Upper lobe of right lung (tissue), 1 donor: Measurements from ENCODE around the gene CERK. TPM values are rescaled to one million over a fixed set of nuclear protein-coding genes. Genes with fewer than 3 reads are reported as not detected.

ENCODE experiments used
- ATAC-seq: fragments of 200-7000 bp; cut with Tn5 transposase; one replicate; pipeline ENCODE4 v1.9.1; 2020; ENCODE audit warnings: mild to moderate bottlenecking, moderate library complexity
- DNase-seq: peaks from one replicate; pipeline ENCODE4 v3.0.0-alpha.2; 2020
- H3K27ac ChIP-seq: fragments of 200-600 bp; one replicate; pipeline ENCODE4 v1.8.0; 2022
- H3K27me3 ChIP-seq: fragments of 200-600 bp; one replicate; pipeline ENCODE4 v1.8.0; 2022; ENCODE audit warnings: mild to moderate bottlenecking
- H3K36me3 ChIP-seq: fragments of 200-600 bp; one replicate; pipeline ENCODE4 v1.8.0; 2022
- H3K4me1 ChIP-seq: fragments of 200-600 bp; one replicate; pipeline ENCODE4 v1.8.0; 2022
- H3K4me3 ChIP-seq: fragments of 200-600 bp; one replicate; pipeline ENCODE4 v1.8.0; 2022; ENCODE audit warnings: mild to moderate bottlenecking
- H3K9me3 ChIP-seq: fragments of 200-600 bp; one replicate; pipeline ENCODE4 v1.8.0; 2022
- CTCF ChIP-seq: fragments of 200-600 bp; IDR thresholded peaks from one replicate; pipeline ENCODE4 v1.8.0; 2022; ENCODE audit warnings: antibody characterized with exemption
- intact Hi-C: fragments of 100-400 bp; cut with DNase I; formaldehyde crosslinking; loops from one replicate; pipeline ENCODE4 v1.11.0; 2022
- total RNA-seq: library from RNA; stranded (reverse); fragmentation: NEBNext Ultra II Directional; extraction: Animal tissue kit (Norgen Biotek cat#: 25700); gene quantifications from one replicate; pipeline ENCODE4 v1.2.1, GENCODE V29; 2021
- donor health status: DM: no; HTN: yes; CAD: no; lungs with severe emphysema.

The CERK gene
- total RNA-seq, 1 donor from 2014 or later, result 28.1 TPM

DNA sequence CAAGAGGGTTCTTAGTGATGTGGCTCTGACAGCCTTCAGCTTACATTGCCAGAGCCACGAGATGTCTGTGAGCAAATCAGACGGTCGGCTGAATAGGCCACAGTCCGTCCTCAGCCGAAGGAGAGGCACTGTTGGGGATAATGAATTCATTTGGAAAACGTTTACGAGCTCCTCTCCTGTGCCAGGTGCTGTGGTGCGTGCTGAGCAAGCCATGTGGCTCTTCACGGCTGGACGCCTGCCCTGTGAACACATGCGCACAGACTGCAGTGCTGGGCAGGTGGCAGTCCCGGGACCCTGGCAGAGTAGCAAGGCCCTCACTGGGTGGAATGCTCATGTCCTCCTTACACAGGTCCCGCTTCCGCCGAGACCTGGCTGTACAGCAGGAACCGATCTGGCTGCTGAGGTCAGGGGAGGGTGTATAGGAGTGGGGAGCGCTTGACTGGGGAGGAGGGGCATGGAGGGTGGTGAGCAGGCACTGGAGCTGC is 31.2 kb upstream of the CERK start:
- Histone ChIP-seq H3K27ac (peak overlapping the region; percentile 36), H3K4me1 (peaks cover 37% of the 10 kb centered on the region), H3K27me3 (no peaks in the 10 kb centered on the region), H3K36me3 (no peaks in the 10 kb centered on the region), H3K9me3 (no peaks in the 10 kb centered on the region), H3K4me3 (no peak overlapping the region)
- no peak for ATAC-seq
- intact Hi-C loops, result no loop called here
- TF ChIP-seq CTCF, result no peak
- DNase-seq, result no peak

DNA sequence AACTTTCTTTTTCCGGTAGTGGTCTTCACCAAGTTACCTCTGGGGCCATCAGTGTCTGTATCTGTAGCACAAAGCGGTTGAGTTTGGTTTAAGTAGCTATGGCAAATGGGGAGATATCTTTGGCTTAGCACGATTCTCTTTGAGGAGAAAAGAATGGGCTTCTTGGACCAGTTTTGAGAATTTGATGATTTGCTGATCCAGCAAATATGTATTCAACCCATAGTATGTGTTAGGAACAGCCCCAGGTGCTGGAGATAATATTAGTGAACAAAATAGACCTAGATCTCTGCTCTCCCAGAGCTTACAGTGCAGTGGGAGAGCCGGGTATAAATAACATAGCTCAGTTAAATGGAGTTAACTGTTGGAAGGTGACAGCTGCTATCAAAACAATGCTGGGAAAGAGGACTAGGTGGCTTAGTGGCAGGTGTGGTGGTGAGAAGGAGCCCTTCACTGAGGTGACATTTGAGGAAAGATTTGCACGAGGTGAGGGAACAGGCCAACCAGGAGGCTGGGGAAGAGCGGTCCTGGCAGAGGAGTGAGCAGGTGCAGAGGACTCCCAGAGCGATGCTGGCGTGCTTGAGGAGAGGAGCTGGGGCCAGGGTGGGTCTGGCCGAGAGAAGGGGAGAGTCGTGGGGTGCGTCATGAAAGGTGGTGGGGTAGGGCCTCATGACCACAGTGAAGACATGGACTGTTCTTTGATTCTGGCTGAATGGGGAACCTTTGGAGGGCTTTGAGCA is 29.4 kb upstream of the CERK start:
- H3K27me3 ChIP-seq, result no peaks in the 10 kb centered on the region
- ATAC-seq (no peak), DNase-seq (no peak)
- no peak for TF ChIP-seq CTCF
- no peaks in the 10 kb centered on the region for H3K36me3 ChIP-seq
- no peak overlapping the region for H3K27ac ChIP-seq
- H3K9me3 ChIP-seq, result no peaks in the 10 kb centered on the region
- intact Hi-C loops, result no loop called here
- peaks cover 33% of the 10 kb centered on the region for H3K4me1 ChIP-seq
- H3K4me3 ChIP-seq, result no peak overlapping the region

- no peak for ATAC-seq
- Histone ChIP-seq H3K27me3 (no peaks in the 10 kb centered on the region), H3K4me1 (peaks cover 33% of the 10 kb centered on the region), H3K9me3 (no peaks in the 10 kb centered on the region), H3K27ac (no peak overlapping the region), H3K36me3 (no peaks in the 10 kb centered on the region), H3K4me3 (no peak overlapping the region)
- intact Hi-C loops, result no loop called here
- TF ChIP-seq CTCF, result no peak
- DNase-seq, result no peak
These were observed 28.6 kb upstream of the CERK start for GRCh38 chr22:46766611-46767010.

DNA sequence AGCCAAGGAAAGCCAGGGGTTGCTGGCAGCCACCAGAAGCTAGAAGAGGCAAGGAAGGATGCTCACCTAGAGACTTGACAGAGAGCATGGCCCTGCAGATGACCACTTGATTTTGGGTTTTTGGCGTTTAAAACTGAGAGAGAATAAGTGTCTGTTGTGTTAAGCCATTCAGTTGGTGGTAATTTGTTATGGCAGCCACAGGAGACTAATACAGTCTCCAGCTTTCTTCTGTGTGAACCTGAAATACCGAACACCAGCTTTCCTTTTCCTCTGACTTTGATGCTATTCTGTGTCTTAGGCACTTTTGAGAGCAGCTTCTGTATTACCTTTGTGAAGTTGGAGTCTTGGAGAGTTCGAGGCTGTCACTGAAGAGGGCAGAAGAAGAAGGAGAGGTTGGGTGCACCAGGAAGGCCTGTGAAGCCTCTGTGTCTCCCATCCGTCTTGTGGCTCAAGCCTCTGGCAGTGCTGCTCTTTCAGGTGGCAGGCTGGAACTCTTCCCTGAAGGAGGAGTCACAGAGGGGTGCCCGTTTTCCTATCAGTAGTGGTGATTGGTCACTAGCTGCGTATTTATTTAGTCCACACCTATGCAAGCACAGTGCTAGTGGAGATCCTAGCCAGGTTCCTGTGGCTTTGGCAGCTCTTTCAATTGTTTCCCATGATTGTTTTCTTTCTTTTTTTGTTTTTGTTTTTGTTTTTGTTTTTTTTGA is 26.9 kb upstream of the CERK start:
- Histone ChIP-seq H3K27me3 (no peaks in the 10 kb centered on the region), H3K36me3 (no peaks in the 10 kb centered on the region), H3K27ac (no peak overlapping the region), H3K4me3 (no peak overlapping the region), H3K4me1 (peaks cover 20% of the 10 kb centered on the region), H3K9me3 (no peaks in the 10 kb centered on the region)
- ATAC-seq (peak; percentile 30), DNase-seq (no peak)
- no peak for TF ChIP-seq CTCF
- intact Hi-C loops, result no loop called here

DNA sequence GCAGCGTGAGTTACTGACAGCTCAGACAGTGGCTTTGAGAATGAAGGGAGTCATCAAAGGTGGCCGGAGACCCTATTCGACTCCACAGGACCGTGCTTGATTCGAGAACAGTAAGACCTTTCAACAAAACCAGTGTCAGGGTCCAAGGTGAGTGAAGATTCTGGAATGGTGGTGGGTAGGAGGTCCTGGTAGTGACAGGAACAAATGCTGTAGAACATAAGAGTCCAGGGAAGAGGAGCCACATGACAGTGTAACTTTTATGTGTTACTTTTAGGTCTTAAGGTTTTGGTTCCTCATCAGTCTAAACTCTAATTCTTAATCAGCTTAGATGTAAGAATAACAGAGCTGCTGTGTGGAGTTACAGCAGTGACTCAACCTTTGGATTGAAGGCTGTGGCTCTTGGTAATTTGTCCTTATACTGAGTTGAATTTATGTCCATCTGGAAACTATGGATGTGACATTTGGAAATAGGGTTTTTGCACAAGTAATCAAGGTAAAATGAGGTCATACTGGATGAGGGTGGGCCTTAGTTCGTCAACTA is 26.2 kb upstream of the CERK start:
- H3K36me3 ChIP-seq, result no peaks in the 10 kb centered on the region
- peaks cover 13% of the 10 kb centered on the region for H3K4me1 ChIP-seq
- ATAC-seq (no peak), DNase-seq (no peak)
- peak overlapping the region; percentile 94 for H3K4me3 ChIP-seq
- no peaks in the 10 kb centered on the region for H3K27me3 ChIP-seq
- intact Hi-C loops, result no loop called here
- no peaks in the 10 kb centered on the region for H3K9me3 ChIP-seq
- no peak for TF ChIP-seq CTCF
- no peak overlapping the region for H3K27ac ChIP-seq
